Lung (tissue), 12 donors: ENCODE data around the gene KCNJ10. TPM values are rescaled to one million over a fixed set of nuclear protein-coding genes. Genes with fewer than 3 reads are reported as not detected.

Experiments used
- ATAC-seq: fragments of 200-7000 bp; cut with Tn5 transposase; one replicate; pipeline ENCODE4 v1.9.1; 2020; ENCODE audit warnings: moderate number of reproducible peaks; ENCODE audit not compliant: insufficient read depth, low FRiP score
- DNase-seq, 3 donors: peaks; one replicate each; pipeline ENCODE4 v3.0.0-alpha.2; 2013 to 2017
- H3K27ac ChIP-seq, 2 donors: one replicate each; pipeline ENCODE4 v1.5.1; 2013; ENCODE audit warnings: mild to moderate bottlenecking in 2 of 2, moderate library complexity in 2 of 2, control low read depth in 1 of 2, inconsistent platforms in 1 of 2, low read depth in 1 of 2, low read length in 1 of 2
- H3K27me3 ChIP-seq, 3 donors: one replicate each; pipeline ENCODE4 v1.5.1; 2013; ENCODE audit warnings: low read length in 2 of 3; ENCODE audit not compliant: control insufficient read depth in 3 of 3, insufficient read depth in 3 of 3
- H3K36me3 ChIP-seq, 4 donors: one replicate each; pipeline ENCODE4 v1.5.1; 2013; ENCODE audit warnings: low read length in 4 of 4, mild to moderate bottlenecking in 1 of 4, moderate library complexity in 1 of 4; ENCODE audit not compliant: control insufficient read depth in 4 of 4, insufficient read depth in 4 of 4
- H3K4me1 ChIP-seq, 5 donors: one replicate each; pipeline ENCODE4 v1.5.1; 2013; ENCODE audit warnings: low read length in 5 of 5, mild to moderate bottlenecking in 2 of 5, moderate library complexity in 1 of 5; ENCODE audit not compliant: control insufficient read depth in 5 of 5, insufficient read depth in 5 of 5
- H3K4me3 ChIP-seq: one replicate; pipeline ENCODE4 v1.5.1; 2013; ENCODE audit warnings: mild to moderate bottlenecking, control low read depth, moderate library complexity
- H3K9ac ChIP-seq, 2 donors: one replicate each; pipeline ENCODE4 v1.5.1; 2013; ENCODE audit warnings: low read length in 2 of 2, control low read depth in 1 of 2; ENCODE audit not compliant: insufficient read depth in 1 of 2
- H3K9me3 ChIP-seq, 4 donors: one replicate each; pipeline ENCODE4 v1.5.1; 2013; ENCODE audit warnings: low read length in 3 of 4, mild to moderate bottlenecking in 1 of 4, moderate library complexity in 1 of 4; ENCODE audit not compliant: control insufficient read depth in 4 of 4, insufficient read depth in 3 of 4
- WGBS, 2 donors: extraction: QIAGEN DNeasy Blood & Tissue Kit; methylation state at CpG; one replicate each; pipeline ENCODE4 v1.1.7; 2013; 5-methylcytosine and 5-hydroxymethylcytosine counted together
- polyA plus RNA-seq, 2 donors: library from polyadenylated mRNA; stranded (reverse); fragments of 200-250 nt; gene quantifications; one replicate each; pipeline ENCODE4 v1.2.1, GENCODE V29; 2013
- total RNA-seq, 2 donors: library from RNA; depleted of rRNA in 1 of 2; stranded (reverse); fragments of >200 nt in 1 of 2; gene quantifications; one replicate each; pipeline ENCODE4 v1.2.1, GENCODE V29; 2014 to 2021
- TF ChIP-seq, protein P1 (sequence below): IDR thresholded peaks from 2 replicates; pipeline ENCODE4 v1.5.1; 2012; ENCODE audit warnings: mild to moderate bottlenecking; ENCODE audit errors: control extremely low read depth, extremely low read depth
- donor health status: control.
- donor health status: control.
- donor health status: Bipolar disorder and iron deficiency.
- donor health status: healthy.
- donor health status: DM: yes; HTN: yes; CAD: no.

Gene KCNJ10
- total and polyA plus RNA-seq, 4 donors, result 0.02 to 0.37 (median 0.10) TPM

DNA sequence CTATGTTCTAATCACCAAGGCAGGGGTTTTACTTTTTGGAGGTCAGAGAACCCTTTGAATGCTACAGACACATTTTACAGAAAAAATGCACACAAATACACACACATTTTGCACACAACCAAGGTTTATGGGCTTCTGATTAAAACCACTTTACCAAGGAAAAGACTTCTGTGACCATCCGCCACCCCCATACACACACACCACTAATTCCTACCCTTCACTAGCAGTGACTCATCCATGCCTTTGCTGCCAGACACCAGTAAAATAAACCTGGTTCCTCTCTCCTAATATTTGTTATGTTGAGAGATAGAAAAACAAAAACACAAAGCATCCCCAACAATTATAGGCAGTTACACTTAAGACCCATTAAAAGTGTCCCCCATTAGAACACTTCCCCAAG lies 51.1 kb downstream of the KCNJ10 start:
- TF ChIP-seq, protein P1, sequence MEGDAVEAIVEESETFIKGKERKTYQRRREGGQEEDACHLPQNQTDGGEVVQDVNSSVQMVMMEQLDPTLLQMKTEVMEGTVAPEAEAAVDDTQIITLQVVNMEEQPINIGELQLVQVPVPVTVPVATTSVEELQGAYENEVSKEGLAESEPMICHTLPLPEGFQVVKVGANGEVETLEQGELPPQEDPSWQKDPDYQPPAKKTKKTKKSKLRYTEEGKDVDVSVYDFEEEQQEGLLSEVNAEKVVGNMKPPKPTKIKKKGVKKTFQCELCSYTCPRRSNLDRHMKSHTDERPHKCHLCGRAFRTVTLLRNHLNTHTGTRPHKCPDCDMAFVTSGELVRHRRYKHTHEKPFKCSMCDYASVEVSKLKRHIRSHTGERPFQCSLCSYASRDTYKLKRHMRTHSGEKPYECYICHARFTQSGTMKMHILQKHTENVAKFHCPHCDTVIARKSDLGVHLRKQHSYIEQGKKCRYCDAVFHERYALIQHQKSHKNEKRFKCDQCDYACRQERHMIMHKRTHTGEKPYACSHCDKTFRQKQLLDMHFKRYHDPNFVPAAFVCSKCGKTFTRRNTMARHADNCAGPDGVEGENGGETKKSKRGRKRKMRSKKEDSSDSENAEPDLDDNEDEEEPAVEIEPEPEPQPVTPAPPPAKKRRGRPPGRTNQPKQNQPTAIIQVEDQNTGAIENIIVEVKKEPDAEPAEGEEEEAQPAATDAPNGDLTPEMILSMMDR, result no peak
- no peak overlapping the region for H3K9ac ChIP-seq
- 92% methylated on average over 1 of the region's 1 CpG for WGBS, 2 donors
- H3K27me3 ChIP-seq, result peaks cover 0 to 27% (median 15%) of the 10 kb centered on the region in 3 donors
- DNase-seq (no peak), ATAC-seq (no peak)
- H3K9me3 ChIP-seq, result no peaks in the 10 kb centered on the region
- H3K4me3 ChIP-seq, result no peak overlapping the region
- no peak overlapping the region for H3K27ac ChIP-seq
- peaks cover 0 to 6% (median 4%) of the 10 kb centered on the region in 5 donors for H3K4me1 ChIP-seq
- no peaks in the 10 kb centered on the region for H3K36me3 ChIP-seq

GRCh38 chr1:160018347-160018746 lies 51.6 kb downstream of the KCNJ10 start:
- peaks cover 0 to 30% (median 18%) of the 10 kb centered on the region in 3 donors for H3K27me3 ChIP-seq
- no peak for DNase-seq
- H3K9ac ChIP-seq, result no peak overlapping the region
- TF ChIP-seq, protein P1, result no peak
- WGBS, 2 donors, result 85 to 91% methylated on average over 3 of the region's 3 CpGs
- no peak overlapping the region for H3K4me3 ChIP-seq
- H3K4me1 ChIP-seq, result peaks cover 0 to 3% (median under 1%) of the 10 kb centered on the region in 5 donors
- H3K27ac ChIP-seq, result no peak overlapping the region
- ATAC-seq, result no peak
- no peaks in the 10 kb centered on the region for H3K9me3 ChIP-seq
- H3K36me3 ChIP-seq, result no peaks in the 10 kb centered on the region

DNA sequence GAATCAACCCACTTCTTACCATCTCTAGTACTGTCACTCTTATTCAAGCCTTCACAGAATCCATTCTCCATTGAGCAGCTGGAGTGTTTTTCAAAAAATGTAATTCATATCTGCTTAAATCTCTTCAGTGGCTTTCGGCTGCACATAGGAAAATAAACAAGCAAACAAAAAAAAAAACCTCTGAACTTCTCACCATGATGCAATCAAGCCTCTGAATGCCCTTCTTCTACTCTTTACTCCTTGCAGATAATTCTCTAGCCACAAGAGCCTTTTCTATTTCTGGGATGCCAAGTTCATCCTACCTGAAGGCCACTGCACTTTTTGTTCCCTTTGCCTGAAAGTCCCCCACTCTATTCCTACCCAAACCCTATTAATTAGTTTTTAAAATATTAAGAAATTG lies 52.4 kb downstream of the KCNJ10 start:
- H3K9ac ChIP-seq, result no peak overlapping the region
- no peak for ATAC-seq
- DNase-seq, result no peak
- H3K4me1 ChIP-seq, result no peaks in the 10 kb centered on the region
- peaks cover 0 to 31% (median 20%) of the 10 kb centered on the region in 3 donors for H3K27me3 ChIP-seq
- no peak overlapping the region for H3K27ac ChIP-seq
- WGBS, 2 donors, result 53 to 55% methylated on average over 1 of the region's 1 CpG
- no peaks in the 10 kb centered on the region for H3K9me3 ChIP-seq
- no peaks in the 10 kb centered on the region for H3K36me3 ChIP-seq
- no peak overlapping the region for H3K4me3 ChIP-seq
- TF ChIP-seq, protein P1, result no peak

GRCh38 chr1:160011781-160012180 lies 58.2 kb downstream of the KCNJ10 start:
- no peak for DNase-seq
- 77 to 89% methylated on average over 3 of the region's 3 CpGs for WGBS, 2 donors
- H3K27me3 ChIP-seq, result peaks cover 0 to 15% (median 4%) of the 10 kb centered on the region in 3 donors
- no peak overlapping the region for H3K4me3 ChIP-seq
- no peaks in the 10 kb centered on the region for H3K9me3 ChIP-seq
- no peak overlapping the region for H3K9ac ChIP-seq
- ATAC-seq, result no peak
- H3K36me3 ChIP-seq, result no peaks in the 10 kb centered on the region
- TF ChIP-seq, protein P1, result no peak
- H3K27ac ChIP-seq, result no peak overlapping the region
- H3K4me1 ChIP-seq, result no peaks in the 10 kb centered on the region
